Measurements from ENCODE around the gene SMIM1. TPM values are rescaled to one million over a fixed set of nuclear protein-coding genes. Genes with fewer than 3 reads are reported as not detected.

Gene SMIM1
- total and polyA plus RNA-seq, 7 experiments from 2014 or later, result 0.58 to 4.3 (median 2.3) TPM

- no peak within 1 kb of the TSS for H3K27ac Mint-ChIP-seq
- H3K27me3 Mint-ChIP-seq, result peaks cover 0 to 7% (median 0%) of the 10 kb centered on the region in 5 donors
- H3K4me1 Mint-ChIP-seq, result peaks cover 0 to 11% (median 10%) of the 10 kb centered on the region in 7 donors
- ATAC-seq (no peak), DNase-seq (no peak)
- ChIA-PET CTCF (no interaction called here), POLR2A (no interaction called here)
- H3K9me3 ChIP-seq (ENCODE audit: control insufficient read depth in 2 of 3, low read length in 3 of 3), result no peaks in the 10 kb centered on the region
- no peaks in the 10 kb centered on the region for H3K27me3 ChIP-seq (ENCODE audit: control insufficient read depth in 2 of 2, insufficient read depth in 2 of 2, low read length in 2 of 2)
- H3K36me3 Mint-ChIP-seq, result no peaks in the 10 kb centered on the region
- no peaks in the 10 kb centered on the region for H3K9me3 Mint-ChIP-seq
- H3K4me1 ChIP-seq (ENCODE audit: control insufficient read depth in 2 of 2, insufficient read depth in 2 of 2, low read length in 2 of 2), result peaks cover 6 to 7% of the 10 kb centered on the region in 2 donors
- intact Hi-C loops (cut with micrococcal nuclease), result no loop called here
- no peak within 1 kb of the TSS for H3K27ac ChIP-seq (ENCODE audit: low read depth, low read length)
- H3K4me3 Mint-ChIP-seq, result no peak within 1 kb of the TSS
- no peaks in the 10 kb centered on the region for H3K36me3 ChIP-seq (ENCODE audit: control insufficient read depth in 2 of 3, insufficient read depth in 3 of 3, low read length in 3 of 3)
- no peak within 1 kb of the TSS for H3K4me3 ChIP-seq (ENCODE audit: low read length)
Measured at GRCh38 chr1:3752400-3752945, 20.1 kb upstream of the SMIM1 start, which contains the start of gene CCDC27. CCDC27 (plus strand) TSS chr1:3752450; CDS start chr1:3752482, 32 bp downstream.

- H3K27ac Mint-ChIP-seq, result no peak overlapping the region
- no peaks in the 10 kb centered on the region for H3K9me3 Mint-ChIP-seq
- H3K4me3 ChIP-seq (ENCODE audit: low read length), result no peak overlapping the region
- ATAC-seq (no peak), DNase-seq (no peak)
- H3K4me1 Mint-ChIP-seq, result peaks cover 0 to 3% (median 0%) of the 10 kb centered on the region in 7 donors
- H3K4me1 ChIP-seq (ENCODE audit: control insufficient read depth in 2 of 2, insufficient read depth in 2 of 2, low read length in 2 of 2), result no peaks in the 10 kb centered on the region
- peaks cover 0 to 10% (median 0%) of the 10 kb centered on the region in 5 donors for H3K27me3 Mint-ChIP-seq
- H3K27me3 ChIP-seq (ENCODE audit: control insufficient read depth in 2 of 2, insufficient read depth in 2 of 2, low read length in 2 of 2), result no peaks in the 10 kb centered on the region
- intact Hi-C loops (cut with micrococcal nuclease), result no loop called here
- no peak overlapping the region for H3K27ac ChIP-seq (ENCODE audit: low read depth, low read length)
- no peak overlapping the region for H3K4me3 Mint-ChIP-seq
- no peaks in the 10 kb centered on the region for H3K9me3 ChIP-seq (ENCODE audit: control insufficient read depth in 2 of 3, low read length in 3 of 3)
- CTCF ChIA-PET, result no interaction called here
- H3K36me3 ChIP-seq (ENCODE audit: control insufficient read depth in 2 of 3, insufficient read depth in 3 of 3, low read length in 3 of 3), result no peaks in the 10 kb centered on the region
- no peaks in the 10 kb centered on the region for H3K36me3 Mint-ChIP-seq
- POLR2A ChIA-PET, result no interaction called here
Measured at GRCh38 chr1:3753656-3754454, 18.7 kb upstream of the SMIM1 start.

GRCh38 chr1:3756394-3756793 is 16.2 kb upstream of the SMIM1 start:
- intact Hi-C loops (cut with micrococcal nuclease), result no loop called here
- H3K27me3 ChIP-seq (ENCODE audit: control insufficient read depth in 2 of 2, insufficient read depth in 2 of 2, low read length in 2 of 2), result no peaks in the 10 kb centered on the region
- peaks cover 0 to 5% (median 0%) of the 10 kb centered on the region in 5 donors for H3K36me3 Mint-ChIP-seq
- no peaks in the 10 kb centered on the region for H3K36me3 ChIP-seq (ENCODE audit: control insufficient read depth in 2 of 3, insufficient read depth in 3 of 3, low read length in 3 of 3)
- H3K4me1 ChIP-seq (ENCODE audit: control insufficient read depth in 2 of 2, insufficient read depth in 2 of 2, low read length in 2 of 2), result no peaks in the 10 kb centered on the region
- no peaks in the 10 kb centered on the region for H3K4me1 Mint-ChIP-seq
- ChIA-PET POLR2A (interaction anchor here (0.5 kb wide), 1 partner anchor 90 kb away, joined by 3 read pairs; no protein-coding TSS in a partner anchor), CTCF (interaction anchor here (0.5 to 0.7 kb wide), 2 partner anchors 40 to 116 kb away, joined by 3 read pairs; no protein-coding TSS in a partner anchor)
- DNase-seq (no peak), ATAC-seq (no peak)
- H3K4me3 ChIP-seq (ENCODE audit: low read length), result no peak overlapping the region
- H3K4me3 Mint-ChIP-seq, result no peak overlapping the region
- H3K9me3 ChIP-seq (ENCODE audit: control insufficient read depth in 2 of 3, low read length in 3 of 3), result no peaks in the 10 kb centered on the region
- H3K27me3 Mint-ChIP-seq, result peaks cover 8 to 28% (median 12%) of the 10 kb centered on the region in 5 donors
- H3K27ac Mint-ChIP-seq, result no peak overlapping the region
- peaks cover 0 to 9% (median 0%) of the 10 kb centered on the region in 11 donors for H3K9me3 Mint-ChIP-seq
- H3K27ac ChIP-seq (ENCODE audit: low read depth, low read length), result no peak overlapping the region

GRCh38 chr1:3759164-3759563 is 13.4 kb upstream of the SMIM1 start:
- Mint-ChIP-seq H3K4me3 (no peak overlapping the region), H3K27ac (no peak overlapping the region), H3K9me3 (peaks cover 0 to 9% (median 0%) of the 10 kb centered on the region in 11 donors), H3K4me1 (no peaks in the 10 kb centered on the region), H3K27me3 (peaks cover 8 to 31% (median 13%) of the 10 kb centered on the region in 5 donors), H3K36me3 (peaks cover 0 to 5% (median 0%) of the 10 kb centered on the region in 5 donors)
- ChIA-PET POLR2A (no interaction called here), CTCF (no interaction called here)
- no peaks in the 10 kb centered on the region for H3K9me3 ChIP-seq (ENCODE audit: control insufficient read depth in 2 of 3, low read length in 3 of 3)
- intact Hi-C loops (cut with micrococcal nuclease), result no loop called here
- H3K36me3 ChIP-seq (ENCODE audit: control insufficient read depth in 2 of 3, insufficient read depth in 3 of 3, low read length in 3 of 3), result no peaks in the 10 kb centered on the region
- no peak for DNase-seq
- no peaks in the 10 kb centered on the region for H3K4me1 ChIP-seq (ENCODE audit: control insufficient read depth in 2 of 2, insufficient read depth in 2 of 2, low read length in 2 of 2)
- ATAC-seq, result no peak
- H3K4me3 ChIP-seq (ENCODE audit: low read length), result no peak overlapping the region
- no peaks in the 10 kb centered on the region for H3K27me3 ChIP-seq (ENCODE audit: control insufficient read depth in 2 of 2, insufficient read depth in 2 of 2, low read length in 2 of 2)
- H3K27ac ChIP-seq (ENCODE audit: low read depth, low read length), result no peak overlapping the region

GRCh38 chr1:3759796-3760195 is 12.8 kb upstream of the SMIM1 start:
- H3K4me3 Mint-ChIP-seq, result no peak overlapping the region
- H3K4me1 ChIP-seq (ENCODE audit: control insufficient read depth in 2 of 2, insufficient read depth in 2 of 2, low read length in 2 of 2), result no peaks in the 10 kb centered on the region
- CTCF ChIA-PET, result no interaction called here
- H3K27me3 Mint-ChIP-seq, result peaks cover 8 to 35% (median 13%) of the 10 kb centered on the region in 5 donors
- H3K9me3 Mint-ChIP-seq, result peaks cover 0 to 9% (median 0%) of the 10 kb centered on the region in 11 donors
- DNase-seq (no peak), ATAC-seq (no peak)
- H3K4me1 Mint-ChIP-seq, result no peaks in the 10 kb centered on the region
- no peaks in the 10 kb centered on the region for H3K9me3 ChIP-seq (ENCODE audit: control insufficient read depth in 2 of 3, low read length in 3 of 3)
- POLR2A ChIA-PET, result no interaction called here
- intact Hi-C loops (cut with micrococcal nuclease), result no loop called here
- H3K27ac Mint-ChIP-seq, result no peak overlapping the region
- H3K27ac ChIP-seq (ENCODE audit: low read depth, low read length), result no peak overlapping the region
- no peaks in the 10 kb centered on the region for H3K36me3 ChIP-seq (ENCODE audit: control insufficient read depth in 2 of 3, insufficient read depth in 3 of 3, low read length in 3 of 3)
- no peaks in the 10 kb centered on the region for H3K27me3 ChIP-seq (ENCODE audit: control insufficient read depth in 2 of 2, insufficient read depth in 2 of 2, low read length in 2 of 2)
- peaks cover 0 to 5% (median 0%) of the 10 kb centered on the region in 5 donors for H3K36me3 Mint-ChIP-seq
- no peak overlapping the region for H3K4me3 ChIP-seq (ENCODE audit: low read length)

GRCh38 chr1:3761296-3762010 is 11.1 kb upstream of the SMIM1 start:
- H3K4me1 Mint-ChIP-seq, result no peaks in the 10 kb centered on the region
- H3K27me3 ChIP-seq (ENCODE audit: control insufficient read depth in 2 of 2, insufficient read depth in 2 of 2, low read length in 2 of 2), result no peaks in the 10 kb centered on the region
- no peaks in the 10 kb centered on the region for H3K4me1 ChIP-seq (ENCODE audit: control insufficient read depth in 2 of 2, insufficient read depth in 2 of 2, low read length in 2 of 2)
- no peak for DNase-seq
- H3K27ac ChIP-seq (ENCODE audit: low read depth, low read length), result no peak overlapping the region
- POLR2A ChIA-PET, result no interaction called here
- peaks cover 0 to 9% (median 0%) of the 10 kb centered on the region in 11 donors for H3K9me3 Mint-ChIP-seq
- no peaks in the 10 kb centered on the region for H3K9me3 ChIP-seq (ENCODE audit: control insufficient read depth in 2 of 3, low read length in 3 of 3)
- no peaks in the 10 kb centered on the region for H3K36me3 ChIP-seq (ENCODE audit: control insufficient read depth in 2 of 3, insufficient read depth in 3 of 3, low read length in 3 of 3)
- intact Hi-C loops (cut with micrococcal nuclease), result no loop called here
- CTCF ChIA-PET, result interaction anchor here (0.6 kb wide), 1 partner anchor 11 kb away, joined by 5 read pairs; no protein-coding TSS in a partner anchor
- ATAC-seq, result no peak
- H3K4me3 Mint-ChIP-seq, result no peak overlapping the region
- no peak overlapping the region for H3K27ac Mint-ChIP-seq
- no peak overlapping the region for H3K4me3 ChIP-seq (ENCODE audit: low read length)
- peaks cover 8 to 39% (median 16%) of the 10 kb centered on the region in 5 donors for H3K27me3 Mint-ChIP-seq
- peaks cover 0 to 5% (median 0%) of the 10 kb centered on the region in 5 donors for H3K36me3 Mint-ChIP-seq
